ENCODE data around the gene KLF17.
"Not testable (repeated sequence)": the region's sequence is repeated elsewhere in the genome, so short reads cannot be mapped to it uniquely, and the experiment has no call there.

KLF17 gene

GRCh38 chr1:44090429-44091252 lies 28.0 kb upstream of the KLF17 start:
- FAIRE-seq: no peak
- no peak for TF ChIP-seq POLR2A (IDR thresholded peaks at IDR 0.05; ENCODE audit: low read depth, low read length)

DNA sequence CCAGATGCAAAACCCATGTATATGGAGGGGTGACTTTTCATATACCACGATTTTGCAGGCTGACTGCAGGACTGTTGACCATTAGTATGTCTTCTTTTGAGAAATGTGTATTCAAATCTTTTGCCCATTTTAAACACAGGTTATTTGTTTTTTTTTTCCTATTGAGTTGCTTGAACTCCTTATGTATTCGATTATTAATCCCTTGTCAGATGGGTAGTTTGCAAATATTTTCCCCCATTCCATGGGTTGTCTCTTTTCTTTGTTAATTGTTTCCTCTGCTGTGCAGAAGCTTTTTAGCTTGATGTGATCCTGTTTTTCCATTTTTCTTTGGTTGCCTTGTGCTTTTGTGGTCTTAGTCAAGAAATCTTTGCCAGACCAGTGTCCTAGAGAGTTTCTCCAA lies 24.6 kb upstream of the KLF17 start:
- no peak for TF ChIP-seq POLR2A (IDR thresholded peaks at IDR 0.05; ENCODE audit: low read depth, low read length)
- no peak for DNase-seq (ENCODE audit: insufficient read length, low spot score)
- no peak for FAIRE-seq

More at GRCh38 chr1:44090429-44091252, 28.0 kb upstream of the KLF17 start:
- no peak for DNase-seq (ENCODE audit: insufficient read length, low spot score)

DNA sequence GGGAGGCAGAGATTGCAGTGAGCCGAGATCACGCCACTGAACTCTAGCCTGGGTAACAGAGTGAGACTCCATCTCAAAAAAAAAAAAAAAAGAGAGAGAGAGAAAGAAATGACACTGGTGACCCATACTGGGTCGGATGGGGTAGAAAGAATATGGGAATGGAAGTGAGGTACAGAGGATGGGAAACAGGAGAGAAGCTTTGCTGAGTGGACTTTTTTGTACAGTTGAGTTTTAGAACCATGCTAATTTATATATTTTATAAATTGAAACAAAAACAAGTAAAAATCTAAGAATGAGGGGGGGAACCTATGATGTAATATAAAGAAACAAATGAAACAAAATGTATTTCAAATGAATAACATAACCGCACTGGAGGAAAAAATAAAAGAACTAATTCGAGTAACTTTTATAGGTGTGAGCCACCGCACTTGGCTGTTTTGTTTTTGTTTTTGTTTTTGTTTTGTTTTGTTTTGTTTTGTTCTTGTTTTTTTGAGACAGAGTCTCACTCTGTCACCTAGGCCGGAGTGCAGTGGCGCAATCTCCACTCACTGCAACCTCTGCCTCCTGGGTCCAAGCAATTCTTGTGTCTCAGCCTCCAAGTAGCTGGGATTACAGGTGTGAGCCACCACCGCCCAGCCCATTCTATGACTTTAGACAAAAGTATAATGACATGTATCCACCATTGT lies 18.3 kb upstream of the KLF17 start:
- FAIRE-seq (no peak), DNase-seq (ENCODE audit: insufficient read length, low spot score) (no peak)
- no peak for TF ChIP-seq POLR2A (IDR thresholded peaks at IDR 0.05; ENCODE audit: low read depth, low read length)

DNA sequence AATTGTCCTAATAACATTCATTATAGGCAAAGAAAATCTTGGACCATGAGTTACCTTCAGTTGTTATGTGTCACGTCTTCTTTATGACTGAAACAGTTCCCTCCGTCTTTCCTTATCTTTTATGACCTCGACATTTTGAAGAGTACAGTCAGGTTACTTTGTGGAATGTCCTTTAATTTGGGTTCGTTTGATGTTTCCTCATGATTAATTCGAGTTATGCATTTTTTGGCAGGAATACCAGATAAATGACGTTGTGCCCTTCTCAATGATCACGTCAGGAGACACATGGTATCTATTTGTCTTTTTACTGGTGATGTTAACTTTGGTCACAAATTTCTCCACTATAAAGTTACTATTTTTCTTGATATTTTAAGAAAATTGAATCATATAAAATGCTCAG lies 17.3 kb upstream of the KLF17 start:
- DNase-seq (ENCODE audit: insufficient read length, low spot score): no peak
- no peak for TF ChIP-seq POLR2A (IDR thresholded peaks at IDR 0.05; ENCODE audit: low read depth, low read length)
- no peak for FAIRE-seq

DNA sequence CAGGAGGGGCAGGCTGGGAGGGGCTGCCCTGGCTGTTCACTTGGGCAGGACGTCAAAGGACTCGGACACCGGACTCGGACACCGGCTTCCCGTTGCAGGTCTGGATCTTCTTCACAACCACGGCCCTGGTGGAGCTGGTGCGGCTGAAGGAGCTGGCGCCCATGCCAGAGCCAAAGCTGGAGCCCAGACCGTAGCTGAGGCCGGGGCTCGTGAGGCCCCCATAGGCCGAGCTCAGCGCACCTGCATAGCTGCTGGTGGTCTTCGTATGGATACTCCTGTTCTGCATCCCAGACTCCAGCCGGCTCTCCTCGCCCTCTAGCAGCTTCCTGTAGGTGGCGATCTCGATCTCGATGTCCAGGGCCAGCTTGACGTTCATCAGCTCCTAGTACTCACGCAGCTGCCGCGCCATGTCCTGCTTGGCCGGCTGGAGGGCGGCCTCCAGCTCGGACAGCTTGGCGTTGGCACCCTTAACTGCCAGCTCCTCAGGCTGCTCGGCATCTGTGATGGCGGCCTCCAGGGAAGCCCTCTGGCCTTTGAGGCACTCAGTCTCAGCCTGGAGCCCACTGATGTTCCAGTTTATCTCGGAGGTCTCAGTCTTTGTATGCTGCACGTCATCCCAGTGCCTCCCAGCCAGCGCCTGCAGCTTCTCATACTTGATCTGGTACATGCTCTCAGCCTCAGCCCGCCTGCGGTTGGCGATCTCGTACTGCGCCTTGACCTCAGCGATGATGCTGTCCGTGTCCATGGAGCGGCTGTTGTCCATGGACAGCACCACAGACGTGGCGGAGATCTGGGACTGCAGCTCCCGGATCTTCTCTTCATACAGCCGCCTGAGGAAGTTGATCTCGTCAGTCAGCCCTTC lies 15.1 kb upstream of the KLF17 start:
- TF ChIP-seq POLR2A (IDR thresholded peaks at IDR 0.05; ENCODE audit: low read depth, low read length): no peak
- no peak for FAIRE-seq
- no peak for DNase-seq (ENCODE audit: insufficient read length, low spot score)

- FAIRE-seq (no peak), DNase-seq (ENCODE audit: insufficient read length, low spot score) (no peak)
- no peak for TF ChIP-seq POLR2A (IDR thresholded peaks at IDR 0.05; ENCODE audit: low read depth, low read length)
These were observed 12.8 kb upstream of the KLF17 start for GRCh38 chr1:44105810-44106209.

DNA sequence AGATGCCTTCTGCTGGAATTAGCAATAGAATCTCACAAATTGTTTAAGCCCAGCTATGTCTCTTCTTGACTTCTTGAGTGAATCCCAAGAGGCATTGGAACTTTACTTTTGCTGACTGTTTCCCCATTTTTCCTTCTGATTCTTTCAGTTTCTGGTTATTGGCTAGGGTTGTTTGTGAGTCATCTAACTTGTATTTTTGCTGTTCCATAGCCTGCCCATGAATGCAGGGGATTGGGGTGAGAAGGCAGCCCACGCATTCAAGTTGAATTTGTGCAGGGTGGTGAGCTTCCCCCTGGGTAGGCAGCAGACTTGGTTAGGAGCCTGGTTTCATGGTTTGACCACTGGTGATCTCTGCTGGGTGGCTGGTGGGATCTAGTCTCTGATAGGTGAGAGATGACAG lies 10.4 kb upstream of the KLF17 start:
- DNase-seq (ENCODE audit: insufficient read length, low spot score): peak; percentile 44
- FAIRE-seq: peak; percentile 52
- no peak for TF ChIP-seq POLR2A (IDR thresholded peaks at IDR 0.05; ENCODE audit: low read depth, low read length)

- no peak for FAIRE-seq
- TF ChIP-seq POLR2A (IDR thresholded peaks at IDR 0.05; ENCODE audit: low read depth, low read length): no peak
- no peak for DNase-seq (ENCODE audit: insufficient read length, low spot score)
These were observed 9.7 kb upstream of the KLF17 start for GRCh38 chr1:44108971-44109370.

- no peak for DNase-seq (ENCODE audit: insufficient read length, low spot score)
- no peak for FAIRE-seq
- TF ChIP-seq POLR2A (IDR thresholded peaks at IDR 0.05; ENCODE audit: low read depth, low read length): no peak
These were observed 7.7 kb upstream of the KLF17 start for GRCh38 chr1:44110916-44111315.

DNA sequence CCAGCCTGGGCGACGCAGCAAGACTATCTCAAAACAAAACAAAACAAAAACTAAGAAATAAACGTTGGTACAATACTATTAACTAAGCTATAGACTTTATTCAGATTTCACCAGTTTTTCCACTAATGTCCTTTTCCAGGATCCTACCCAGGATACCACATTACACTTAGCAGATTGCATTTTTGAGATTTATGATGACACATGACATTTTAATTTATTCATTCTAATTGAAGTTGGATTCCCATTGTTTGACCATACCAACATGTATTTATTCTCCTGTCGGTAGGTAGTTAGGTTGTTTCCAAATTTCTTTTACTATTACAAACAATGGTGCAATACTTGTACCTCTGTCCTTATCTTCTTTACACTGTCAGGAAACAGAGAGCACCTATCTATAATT lies 6.8 kb upstream of the KLF17 start:
- no peak for TF ChIP-seq POLR2A (IDR thresholded peaks at IDR 0.05; ENCODE audit: low read depth, low read length)
- DNase-seq (ENCODE audit: insufficient read length, low spot score) (no peak), FAIRE-seq (no peak)

- DNase-seq (ENCODE audit: insufficient read length, low spot score): peak; percentile 17
- no peak for FAIRE-seq
- TF ChIP-seq POLR2A (IDR thresholded peaks at IDR 0.05; ENCODE audit: low read depth, low read length): no peak
These were observed 6.1 kb upstream of the KLF17 start for GRCh38 chr1:44112486-44112885.

- no peak for DNase-seq (ENCODE audit: insufficient read length, low spot score)
- FAIRE-seq: no peak
- TF ChIP-seq POLR2A (IDR thresholded peaks at IDR 0.05; ENCODE audit: low read depth, low read length): no peak
These were observed 5.5 kb upstream of the KLF17 start for GRCh38 chr1:44113095-44113609.

DNA sequence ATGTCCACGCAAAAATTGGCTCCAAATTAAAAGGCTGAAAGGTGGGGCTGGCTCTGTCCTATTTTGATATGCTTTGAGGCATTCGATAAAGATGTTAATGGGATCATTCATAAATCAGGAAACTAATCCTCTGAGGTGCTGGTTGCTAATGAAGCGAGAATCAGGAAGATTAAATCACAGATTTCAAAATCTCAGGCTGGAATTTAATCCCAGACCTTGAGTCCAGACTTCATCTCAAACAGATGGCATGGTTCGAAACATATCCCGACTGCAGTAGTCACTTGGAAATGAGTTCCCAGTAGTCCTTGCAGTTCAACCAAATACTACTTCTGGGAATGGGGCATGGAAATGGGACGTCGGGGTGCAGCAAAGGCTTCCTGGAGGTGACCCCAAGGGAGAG lies 4.5 kb upstream of the KLF17 start:
- FAIRE-seq: no peak
- no peak for DNase-seq (ENCODE audit: insufficient read length, low spot score)
- no peak for TF ChIP-seq POLR2A (IDR thresholded peaks at IDR 0.05; ENCODE audit: low read depth, low read length)

DNA sequence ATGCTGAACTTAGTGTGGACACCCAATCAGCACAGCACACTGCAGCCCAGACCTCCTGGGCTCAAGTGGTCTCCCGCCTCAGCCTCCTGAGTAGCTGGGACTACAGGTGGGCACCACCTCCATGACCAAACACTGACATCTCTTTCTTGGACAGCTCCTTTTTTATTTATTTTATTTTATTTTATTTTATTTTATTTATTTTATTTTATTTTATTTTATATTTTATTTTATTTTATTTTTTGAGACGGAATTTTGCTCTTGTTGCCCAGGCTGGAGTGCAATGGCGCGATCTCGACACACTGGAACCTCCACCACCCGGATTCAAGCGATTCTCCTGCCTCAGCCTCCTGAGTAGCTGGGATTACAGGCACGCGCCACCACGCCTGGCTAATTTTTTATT lies 1.3 kb upstream of the KLF17 start:
- FAIRE-seq; DNase-seq (ENCODE audit: insufficient read length, low spot score): not testable (repeated sequence)

All from H54 (cell line).